Central memory CD8-positive, alpha-beta T cell (primary cell): Measurements from ENCODE around the gene CFAP46.

Experiments used
- ATAC-seq: fragments of 150-1000 bp; cut with Tn5 transposase; replicated peaks from 2 replicates; pipeline ENCODE4 v1.10.0; 2022; ENCODE audit warnings: mild to moderate bottlenecking, moderate FRiP score, moderate number of reproducible peaks; ENCODE audit not compliant: poor library complexity, severe bottlenecking; ENCODE audit errors: extremely low read depth
- DNase-seq, 2 donors: peaks; one replicate each; pipeline ENCODE4 v3.0.0; 2021; ENCODE audit warnings: low spot score in 2 of 2
- H3K27ac Mint-ChIP-seq: one replicate; pipeline ENCODE4 v1.8.0; 2022; ENCODE audit warnings: low read depth, mild to moderate bottlenecking, moderate library complexity, mixed read lengths
- H3K27me3 Mint-ChIP-seq: one replicate; pipeline ENCODE4 v1.8.0; 2022; ENCODE audit warnings: mixed read lengths
- H3K36me3 Mint-ChIP-seq: one replicate; pipeline ENCODE4 v1.8.0; 2022; ENCODE audit warnings: mild to moderate bottlenecking, moderate library complexity, mixed read lengths; ENCODE audit not compliant: insufficient read depth
- H3K4me1 Mint-ChIP-seq: one replicate; pipeline ENCODE4 v1.8.0; 2022; ENCODE audit warnings: mixed read lengths
- H3K4me3 Mint-ChIP-seq: one replicate; pipeline ENCODE4 v1.8.0; 2022; ENCODE audit warnings: mild to moderate bottlenecking, moderate library complexity, mixed read lengths
- H3K9me3 Mint-ChIP-seq: one replicate; pipeline ENCODE4 v1.8.0; 2022; ENCODE audit warnings: mixed read lengths

Gene CFAP46

DNA sequence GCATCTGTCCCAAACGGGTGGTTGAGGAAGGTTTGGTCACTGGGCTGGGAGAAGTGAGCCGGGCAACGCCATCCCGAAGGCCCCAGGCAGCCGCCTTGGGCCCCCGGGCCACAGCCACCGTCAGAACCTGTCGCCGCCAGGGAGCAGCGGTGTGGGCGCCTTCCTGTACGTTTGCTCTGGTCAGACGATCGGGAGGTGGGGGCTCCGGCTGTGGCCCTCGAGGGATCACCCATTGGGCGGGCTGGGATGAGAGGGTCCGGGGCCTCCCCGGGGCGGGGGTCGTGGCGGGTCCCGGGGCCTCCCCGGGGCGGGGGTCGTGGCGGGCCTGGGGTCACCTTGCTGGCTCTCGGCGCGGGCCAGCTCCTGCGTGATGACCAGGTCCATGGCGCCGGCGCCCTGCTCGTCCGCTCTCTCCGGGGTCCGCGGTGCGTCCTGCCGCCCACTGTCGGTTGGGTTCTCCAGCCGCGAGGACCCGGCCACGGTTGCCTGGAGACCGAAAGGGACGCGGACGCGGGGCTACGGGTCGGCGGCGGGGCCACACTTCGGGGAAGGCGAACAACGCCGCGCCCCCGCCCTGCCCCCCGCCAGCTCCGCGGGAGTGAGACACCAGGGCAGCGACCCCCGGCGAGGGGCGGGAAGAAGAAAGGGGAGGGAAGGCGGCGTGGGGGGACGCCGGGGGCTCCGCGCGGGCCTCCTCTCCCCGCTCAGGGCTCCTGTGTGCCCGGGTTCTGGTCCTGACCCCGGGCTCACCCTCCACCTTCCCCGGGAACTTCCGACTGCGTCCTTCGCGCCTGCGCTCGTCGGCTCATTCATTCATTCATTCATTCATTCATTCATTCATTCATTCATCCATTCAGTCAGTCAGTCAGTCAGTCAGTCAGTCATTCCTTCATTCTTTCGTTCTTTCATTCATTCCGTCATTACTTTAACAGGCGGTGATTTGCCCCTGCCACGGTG, at the start of gene CFAP46:
Gene CFAP46, minus strand, starts transcription at position 470 of the 957 bp plus-strand sequence. Its CDS starts 86 bp downstream, at position 384.
- Mint-ChIP-seq H3K9me3 (no peaks in the 10 kb centered on the region), H3K4me3 (peak within 1 kb of the TSS; percentile 62), H3K4me1 (peaks cover 15% of the 10 kb centered on the region), H3K27me3 (peaks cover 68% of the 10 kb centered on the region), H3K36me3 (no peaks in the 10 kb centered on the region), H3K27ac (no peak within 1 kb of the TSS)
- no peak for DNase-seq
- ATAC-seq: no peak

DNA sequence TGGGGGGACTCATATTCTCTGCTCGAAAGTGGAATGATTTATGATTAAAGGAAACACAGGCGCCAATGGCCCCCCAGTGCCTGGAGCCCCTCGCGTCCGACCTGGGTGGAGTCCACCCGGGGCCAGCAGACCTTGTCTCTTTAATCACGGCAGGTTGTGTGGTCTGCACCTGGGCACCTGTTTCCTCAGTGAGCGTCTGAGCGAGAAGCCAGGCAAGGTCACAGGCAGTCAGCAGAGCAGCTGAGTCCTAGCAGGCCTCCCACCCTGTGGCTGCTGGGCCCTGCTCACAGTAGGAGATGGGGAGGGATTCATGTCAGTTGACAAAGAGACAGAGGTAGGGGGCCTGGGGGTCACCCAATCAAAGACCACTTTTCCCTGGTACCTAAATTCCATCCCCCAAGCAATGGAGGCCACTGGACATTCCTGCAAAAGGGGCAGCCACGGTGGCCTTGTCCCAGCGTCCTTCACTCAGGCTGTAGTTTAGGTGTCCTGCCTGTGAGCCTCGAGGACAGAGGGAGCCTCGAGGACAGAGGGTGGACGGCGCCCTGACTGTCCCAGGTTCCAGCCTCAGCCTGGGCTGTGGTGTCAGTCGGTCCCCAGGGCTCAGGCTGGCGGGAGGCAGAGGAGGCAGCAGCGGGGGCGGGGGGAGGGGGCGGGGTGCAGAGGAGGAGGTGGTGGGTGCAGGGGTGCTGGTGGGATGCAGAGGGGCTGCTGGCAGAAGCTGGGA, 49.5 kb upstream of the CFAP46 start:
- H3K4me3 Mint-ChIP-seq: no peak overlapping the region
- no peaks in the 10 kb centered on the region for H3K9me3 Mint-ChIP-seq
- no peaks in the 10 kb centered on the region for H3K4me1 Mint-ChIP-seq
- no peak for ATAC-seq
- peaks cover 5% of the 10 kb centered on the region for H3K27me3 Mint-ChIP-seq
- DNase-seq: no peak
- H3K36me3 Mint-ChIP-seq: no peaks in the 10 kb centered on the region
- H3K27ac Mint-ChIP-seq: no peak overlapping the region

DNA sequence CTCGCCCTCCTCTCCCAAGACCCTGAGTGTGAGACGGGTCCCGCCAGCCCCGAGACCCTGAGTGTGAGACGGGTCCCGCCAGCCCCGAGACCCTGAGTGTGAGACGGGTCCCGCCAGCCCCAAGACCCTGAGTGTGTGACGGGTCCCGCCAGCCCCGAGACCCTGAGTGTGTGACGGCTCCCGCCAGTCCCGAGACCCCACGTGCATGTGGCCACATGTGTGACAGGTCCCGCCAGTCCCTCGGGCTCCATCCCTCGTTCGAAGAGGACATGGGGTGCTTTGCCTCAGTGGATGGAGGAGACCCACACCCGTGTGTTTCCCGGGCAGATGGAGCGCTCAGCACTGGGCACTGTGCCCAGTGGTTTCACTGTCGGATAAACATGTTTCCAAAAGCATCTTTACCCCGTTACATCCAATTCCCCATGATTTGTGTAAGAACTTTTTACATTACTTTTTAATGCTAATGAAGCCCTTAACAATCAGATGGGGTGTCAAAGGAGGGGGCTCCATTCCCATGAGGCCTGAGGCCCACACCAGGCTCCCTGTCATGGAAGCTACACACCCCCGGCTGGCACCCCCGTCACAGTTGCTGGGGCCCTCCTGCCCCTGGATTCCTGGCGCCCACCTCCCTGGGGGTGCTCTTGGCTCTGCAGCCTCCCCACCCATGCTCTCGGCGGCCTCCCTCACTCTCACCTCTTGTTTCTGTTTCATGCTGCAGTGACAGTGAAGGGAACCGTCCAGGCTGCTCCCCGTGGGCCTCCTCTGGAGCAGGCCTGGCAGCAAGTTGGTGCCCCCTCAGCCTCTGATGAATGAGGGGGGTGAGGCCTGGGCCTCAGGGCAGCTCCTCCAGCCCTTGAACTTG, 48.5 kb upstream of the CFAP46 start:
- H3K4me1 Mint-ChIP-seq: no peaks in the 10 kb centered on the region
- H3K27ac Mint-ChIP-seq: no peak overlapping the region
- no peak for DNase-seq
- no peak overlapping the region for H3K4me3 Mint-ChIP-seq
- ATAC-seq: no peak
- H3K27me3 Mint-ChIP-seq: no peaks in the 10 kb centered on the region
- H3K36me3 Mint-ChIP-seq: no peaks in the 10 kb centered on the region
- H3K9me3 Mint-ChIP-seq: no peaks in the 10 kb centered on the region

GRCh38 chr10:132989476-132990415, 47.4 kb upstream of the CFAP46 start:
- H3K36me3 Mint-ChIP-seq: no peaks in the 10 kb centered on the region
- no peak for DNase-seq
- H3K4me3 Mint-ChIP-seq: no peak overlapping the region
- H3K27ac Mint-ChIP-seq: no peak overlapping the region
- no peaks in the 10 kb centered on the region for H3K9me3 Mint-ChIP-seq
- no peak for ATAC-seq
- no peaks in the 10 kb centered on the region for H3K27me3 Mint-ChIP-seq
- no peaks in the 10 kb centered on the region for H3K4me1 Mint-ChIP-seq

- Mint-ChIP-seq H3K36me3 (no peaks in the 10 kb centered on the region), H3K27me3 (no peaks in the 10 kb centered on the region), H3K27ac (no peak overlapping the region), H3K4me3 (no peak overlapping the region), H3K9me3 (no peaks in the 10 kb centered on the region), H3K4me1 (no peaks in the 10 kb centered on the region)
- ATAC-seq: no peak
- no peak for DNase-seq
Measured at GRCh38 chr10:132988988-132989387, 46.6 kb upstream of the CFAP46 start.

- Mint-ChIP-seq H3K4me1 (no peaks in the 10 kb centered on the region), H3K4me3 (no peak overlapping the region), H3K36me3 (no peaks in the 10 kb centered on the region), H3K27me3 (no peaks in the 10 kb centered on the region), H3K27ac (no peak overlapping the region), H3K9me3 (no peaks in the 10 kb centered on the region)
- ATAC-seq (no peak), DNase-seq (no peak)
Measured at GRCh38 chr10:132987671-132988571, 45.6 kb upstream of the CFAP46 start.

DNA sequence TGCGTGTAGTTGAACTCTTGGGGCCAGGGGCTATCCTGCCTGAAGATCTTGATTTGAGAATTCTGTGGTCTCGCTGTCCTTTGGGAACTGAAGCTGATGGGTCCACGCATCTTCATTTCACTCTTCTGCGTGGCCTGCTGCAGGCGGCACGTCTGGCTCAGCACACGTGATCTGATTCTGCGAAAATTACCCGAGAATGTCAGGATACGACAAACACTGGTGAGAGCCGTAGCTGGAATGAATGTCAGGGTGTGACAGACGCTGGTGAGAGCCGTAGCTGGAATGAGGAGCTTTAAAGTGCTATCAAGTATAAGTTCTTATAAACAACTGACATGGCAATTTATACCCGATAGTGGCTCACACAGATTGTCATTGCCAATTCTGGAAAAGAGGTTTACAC, 44.6 kb upstream of the CFAP46 start:
- no peak for ATAC-seq
- Mint-ChIP-seq H3K27me3 (no peaks in the 10 kb centered on the region), H3K9me3 (no peaks in the 10 kb centered on the region), H3K36me3 (no peaks in the 10 kb centered on the region), H3K4me1 (no peaks in the 10 kb centered on the region), H3K27ac (no peak overlapping the region), H3K4me3 (no peak overlapping the region)
- no peak for DNase-seq

GRCh38 chr10:132986576-132986975, 44.2 kb upstream of the CFAP46 start:
- DNase-seq: no peak
- no peaks in the 10 kb centered on the region for H3K9me3 Mint-ChIP-seq
- H3K27me3 Mint-ChIP-seq: no peaks in the 10 kb centered on the region
- no peaks in the 10 kb centered on the region for H3K36me3 Mint-ChIP-seq
- no peak overlapping the region for H3K4me3 Mint-ChIP-seq
- H3K4me1 Mint-ChIP-seq: no peaks in the 10 kb centered on the region
- ATAC-seq: no peak
- no peak overlapping the region for H3K27ac Mint-ChIP-seq

GRCh38 chr10:132986076-132986475, 43.7 kb upstream of the CFAP46 start:
- H3K27me3 Mint-ChIP-seq: no peaks in the 10 kb centered on the region
- ATAC-seq: no peak
- no peak overlapping the region for H3K27ac Mint-ChIP-seq
- no peak for DNase-seq
- no peaks in the 10 kb centered on the region for H3K4me1 Mint-ChIP-seq
- no peak overlapping the region for H3K4me3 Mint-ChIP-seq
- no peaks in the 10 kb centered on the region for H3K9me3 Mint-ChIP-seq
- no peaks in the 10 kb centered on the region for H3K36me3 Mint-ChIP-seq

- DNase-seq (no peak), ATAC-seq (no peak)
- no peaks in the 10 kb centered on the region for H3K9me3 Mint-ChIP-seq
- H3K4me3 Mint-ChIP-seq: no peak overlapping the region
- H3K27ac Mint-ChIP-seq: no peak overlapping the region
- H3K4me1 Mint-ChIP-seq: no peaks in the 10 kb centered on the region
- H3K27me3 Mint-ChIP-seq: no peaks in the 10 kb centered on the region
- H3K36me3 Mint-ChIP-seq: no peaks in the 10 kb centered on the region
Measured at GRCh38 chr10:132985546-132985900, 43.2 kb upstream of the CFAP46 start.
